ENCODE results near the gene LAMA3. TPM values are rescaled to one million over a fixed set of nuclear protein-coding genes. Genes with fewer than 3 reads are reported as not detected.

LAMA3 gene
- total and polyA plus RNA-seq, 2 donors from 2014 or later, result 4.4 to 66.0 TPM

- Histone ChIP-seq H3K27me3 (ENCODE audit: control insufficient read depth, insufficient read depth, low read length) (peaks cover 7% of the 10 kb centered on the region), H3K9ac (ENCODE audit: low read length in 3 of 3) (no peak overlapping the region), H3K36me3 (ENCODE audit: control insufficient read depth in 2 of 3, insufficient read depth in 3 of 3, low read length in 3 of 3) (no peaks in the 10 kb centered on the region), H3K4me1 (ENCODE audit: control insufficient read depth in 2 of 3, insufficient read depth in 2 of 3, low read depth in 1 of 3, low read length in 3 of 3) (peaks cover 0 to 8% (median 0%) of the 10 kb centered on the region in 3 donors), H3K4me3 (ENCODE audit: low read length in 3 of 3) (no peak overlapping the region), H3K27ac (ENCODE audit: low read depth in 2 of 2, low read length in 2 of 2) (no peak overlapping the region), H3K9me3 (ENCODE audit: control insufficient read depth in 2 of 3, insufficient read depth in 1 of 3, low read length in 3 of 3) (no peaks in the 10 kb centered on the region)
- DNase-seq, result no peak
- intact Hi-C loops (cut with DNase I), result no loop called here
- TF ChIP-seq, protein P1, sequence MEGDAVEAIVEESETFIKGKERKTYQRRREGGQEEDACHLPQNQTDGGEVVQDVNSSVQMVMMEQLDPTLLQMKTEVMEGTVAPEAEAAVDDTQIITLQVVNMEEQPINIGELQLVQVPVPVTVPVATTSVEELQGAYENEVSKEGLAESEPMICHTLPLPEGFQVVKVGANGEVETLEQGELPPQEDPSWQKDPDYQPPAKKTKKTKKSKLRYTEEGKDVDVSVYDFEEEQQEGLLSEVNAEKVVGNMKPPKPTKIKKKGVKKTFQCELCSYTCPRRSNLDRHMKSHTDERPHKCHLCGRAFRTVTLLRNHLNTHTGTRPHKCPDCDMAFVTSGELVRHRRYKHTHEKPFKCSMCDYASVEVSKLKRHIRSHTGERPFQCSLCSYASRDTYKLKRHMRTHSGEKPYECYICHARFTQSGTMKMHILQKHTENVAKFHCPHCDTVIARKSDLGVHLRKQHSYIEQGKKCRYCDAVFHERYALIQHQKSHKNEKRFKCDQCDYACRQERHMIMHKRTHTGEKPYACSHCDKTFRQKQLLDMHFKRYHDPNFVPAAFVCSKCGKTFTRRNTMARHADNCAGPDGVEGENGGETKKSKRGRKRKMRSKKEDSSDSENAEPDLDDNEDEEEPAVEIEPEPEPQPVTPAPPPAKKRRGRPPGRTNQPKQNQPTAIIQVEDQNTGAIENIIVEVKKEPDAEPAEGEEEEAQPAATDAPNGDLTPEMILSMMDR (IDR thresholded peaks at IDR 0.05; ENCODE audit: borderline replicate concordance, extremely low read depth, insufficient read depth), result no peak
- no peak for FAIRE-seq
Measured at GRCh38 chr18:23693846-23694245, 4.6 kb downstream of the LAMA3 start.

- Histone ChIP-seq H3K4me1 (ENCODE audit: control insufficient read depth in 2 of 3, insufficient read depth in 2 of 3, low read depth in 1 of 3, low read length in 3 of 3) (peaks cover 0 to 2% (median 0%) of the 10 kb centered on the region in 3 donors), H3K9me3 (ENCODE audit: control insufficient read depth in 2 of 3, insufficient read depth in 1 of 3, low read length in 3 of 3) (no peaks in the 10 kb centered on the region), H3K36me3 (ENCODE audit: control insufficient read depth in 2 of 3, insufficient read depth in 3 of 3, low read length in 3 of 3) (no peaks in the 10 kb centered on the region), H3K27me3 (ENCODE audit: control insufficient read depth, insufficient read depth, low read length) (peaks cover 4% of the 10 kb centered on the region), H3K4me3 (ENCODE audit: low read length in 3 of 3) (no peak overlapping the region), H3K27ac (ENCODE audit: low read depth in 2 of 2, low read length in 2 of 2) (no peak overlapping the region), H3K9ac (ENCODE audit: low read length in 3 of 3) (no peak overlapping the region)
- DNase-seq, result no peak
- TF ChIP-seq, protein P1 (IDR thresholded peaks at IDR 0.05; ENCODE audit: borderline replicate concordance, extremely low read depth, insufficient read depth), result no peak
- no peak for FAIRE-seq
- intact Hi-C loops (cut with DNase I), result no loop called here
Measured at GRCh38 chr18:23694637-23695430, 5.6 kb downstream of the LAMA3 start.

DNA sequence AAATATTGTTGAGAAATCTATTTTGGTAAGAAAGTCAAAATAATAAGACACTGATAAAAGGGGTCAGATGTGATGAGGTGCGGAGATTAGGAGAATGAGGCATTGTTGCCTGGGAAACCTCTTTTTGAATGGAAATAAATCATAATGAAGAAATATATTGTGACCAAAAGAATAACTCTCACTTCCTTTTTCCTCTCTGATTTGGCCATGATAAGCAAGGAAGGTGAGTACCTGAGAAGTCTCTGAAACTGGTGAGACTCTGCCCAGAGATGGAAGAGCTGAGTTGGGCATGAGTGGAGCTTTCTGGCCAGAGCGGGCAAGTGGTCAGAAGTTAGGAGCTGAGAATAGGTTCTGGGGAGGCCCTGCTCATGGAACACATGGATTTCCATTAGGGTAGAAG, 11.8 kb downstream of the LAMA3 start:
- TF ChIP-seq, protein P1 (IDR thresholded peaks at IDR 0.05; ENCODE audit: borderline replicate concordance, extremely low read depth, insufficient read depth), result no peak
- H3K9ac ChIP-seq (ENCODE audit: low read length in 3 of 3), result no peak overlapping the region
- intact Hi-C loops (cut with DNase I), result no loop called here
- no peak for FAIRE-seq
- no peaks in the 10 kb centered on the region for H3K36me3 ChIP-seq (ENCODE audit: control insufficient read depth in 2 of 3, insufficient read depth in 3 of 3, low read length in 3 of 3)
- DNase-seq, result no peak
- H3K9me3 ChIP-seq (ENCODE audit: control insufficient read depth in 2 of 3, insufficient read depth in 1 of 3, low read length in 3 of 3), result no peaks in the 10 kb centered on the region
- H3K27ac ChIP-seq (ENCODE audit: low read depth in 2 of 2, low read length in 2 of 2), result no peak overlapping the region
- no peak overlapping the region for H3K4me3 ChIP-seq (ENCODE audit: low read length in 3 of 3)
- no peaks in the 10 kb centered on the region for H3K4me1 ChIP-seq (ENCODE audit: control insufficient read depth in 2 of 3, insufficient read depth in 2 of 3, low read depth in 1 of 3, low read length in 3 of 3)
- no peaks in the 10 kb centered on the region for H3K27me3 ChIP-seq (ENCODE audit: control insufficient read depth, insufficient read depth, low read length)
